A549 (cell line): ENCODE measurements around the gene SLC25A25.

ENCODE experiments used
- CBX2 ChIP-seq: fragments of 200-600 bp; sonication (generic); IDR thresholded peaks from 2 replicates; pipeline ENCODE4 v1.6.1; 2016; ENCODE audit warnings: low read depth, mild to moderate bottlenecking, borderline replicate concordance
- ESRRA ChIP-seq: fragments of 150-350 bp; IDR thresholded peaks from 2 replicates; pipeline ENCODE4 v1.6.1; 2014; ENCODE audit warnings: mild to moderate bottlenecking, low read length, borderline replicate concordance
- FOXS1 ChIP-seq: fragments of 250-450 bp; sonication (Bioruptor Pico); IDR thresholded peaks from 2 replicates; pipeline ENCODE4 v1.5.0; 2020; ENCODE audit warnings: mild to moderate bottlenecking, moderate library complexity
- HOXA7 ChIP-seq: fragments of 250-450 bp; sonication (Bioruptor Pico); IDR thresholded peaks from 2 replicates; pipeline ENCODE4 v1.5.0; 2020; ENCODE audit warnings: mild to moderate bottlenecking, moderate library complexity
- JUN ChIP-seq, 2 experiments: fragments of >200 bp; sonication (Bioruptor Twin); formaldehyde crosslinking; IDR thresholded peaks; 2 replicates in 1 of 2; 3 replicates in 1 of 2; pipeline ENCODE4 v1.6.1; 2016 to 2017
- NFE2L2 ChIP-seq: fragments of 150-350 bp; conservative IDR thresholded peaks from 2 replicates; pipeline ENCODE4 v1.6.1; 2014; ENCODE audit warnings: low read length
- POLR2A ChIP-seq: IDR thresholded peaks from 2 replicates; pipeline ENCODE4 v1.6.1; 2012; ENCODE audit warnings: mild to moderate bottlenecking, low read length
- POLR2AphosphoS2 ChIP-seq: conservative IDR thresholded peaks from 2 replicates; pipeline ENCODE4 v1.6.1; 2012; ENCODE audit warnings: low read length, improper control_type of control experiment, inconsistent platforms
- SMC3 ChIP-seq: fragments of >200 bp; sonication (Bioruptor Twin); formaldehyde crosslinking; IDR thresholded peaks from 3 replicates; pipeline ENCODE4 v1.6.1; 2018; ENCODE audit warnings: inconsistent platforms
- ZFP36 ChIP-seq: fragments of 450-650 bp; IDR thresholded peaks from 2 replicates; pipeline ENCODE4 v1.6.1; 2014; ENCODE audit warnings: borderline replicate concordance; ENCODE audit not compliant: partially characterized antibody
- TF ChIP-seq, protein P1 (sequence below): fragments of >200 bp; sonication (Bioruptor Twin); formaldehyde crosslinking; IDR thresholded peaks from 3 replicates; pipeline ENCODE4 v1.5.1; 2016
- TF ChIP-seq, protein P2 (sequence below): fragments of 450-650 bp; IDR thresholded peaks from 2 replicates; pipeline ENCODE4 v1.6.1; 2014; ENCODE audit warnings: antibody characterized with exemption
- TF ChIP-seq, protein P3 (sequence below): fragments of 150-350 bp; IDR thresholded peaks from 2 replicates; pipeline ENCODE4 v1.6.1; 2014; ENCODE audit warnings: low read depth, mild to moderate bottlenecking, low read length
- TF ChIP-seq, protein P4 (sequence below): IDR thresholded peaks from 2 replicates; pipeline ENCODE4 v1.6.1; 2012

DNA sequence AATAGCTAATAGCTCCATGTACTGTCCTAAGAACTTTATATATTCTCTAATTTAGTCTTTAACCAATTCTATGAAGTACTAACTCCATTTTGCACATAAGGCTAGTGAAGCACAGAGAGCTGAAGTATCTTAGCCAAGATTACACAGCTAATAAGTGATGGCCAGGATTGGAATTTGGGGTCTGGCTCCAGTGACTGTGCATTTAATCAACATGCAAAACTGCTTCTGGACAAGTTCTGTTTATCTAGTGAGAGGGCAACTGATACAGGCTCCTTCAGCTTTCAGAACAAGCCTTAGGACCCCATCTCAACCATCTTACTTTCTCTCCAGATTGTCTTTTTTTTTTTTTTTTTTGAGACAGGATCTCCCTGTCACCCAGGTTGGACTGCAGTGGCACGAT lies 21.3 kb downstream of the SLC25A25 start:
- TF ChIP-seq, protein P1, sequence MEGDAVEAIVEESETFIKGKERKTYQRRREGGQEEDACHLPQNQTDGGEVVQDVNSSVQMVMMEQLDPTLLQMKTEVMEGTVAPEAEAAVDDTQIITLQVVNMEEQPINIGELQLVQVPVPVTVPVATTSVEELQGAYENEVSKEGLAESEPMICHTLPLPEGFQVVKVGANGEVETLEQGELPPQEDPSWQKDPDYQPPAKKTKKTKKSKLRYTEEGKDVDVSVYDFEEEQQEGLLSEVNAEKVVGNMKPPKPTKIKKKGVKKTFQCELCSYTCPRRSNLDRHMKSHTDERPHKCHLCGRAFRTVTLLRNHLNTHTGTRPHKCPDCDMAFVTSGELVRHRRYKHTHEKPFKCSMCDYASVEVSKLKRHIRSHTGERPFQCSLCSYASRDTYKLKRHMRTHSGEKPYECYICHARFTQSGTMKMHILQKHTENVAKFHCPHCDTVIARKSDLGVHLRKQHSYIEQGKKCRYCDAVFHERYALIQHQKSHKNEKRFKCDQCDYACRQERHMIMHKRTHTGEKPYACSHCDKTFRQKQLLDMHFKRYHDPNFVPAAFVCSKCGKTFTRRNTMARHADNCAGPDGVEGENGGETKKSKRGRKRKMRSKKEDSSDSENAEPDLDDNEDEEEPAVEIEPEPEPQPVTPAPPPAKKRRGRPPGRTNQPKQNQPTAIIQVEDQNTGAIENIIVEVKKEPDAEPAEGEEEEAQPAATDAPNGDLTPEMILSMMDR, result no peak
- TF ChIP-seq, protein P2, sequence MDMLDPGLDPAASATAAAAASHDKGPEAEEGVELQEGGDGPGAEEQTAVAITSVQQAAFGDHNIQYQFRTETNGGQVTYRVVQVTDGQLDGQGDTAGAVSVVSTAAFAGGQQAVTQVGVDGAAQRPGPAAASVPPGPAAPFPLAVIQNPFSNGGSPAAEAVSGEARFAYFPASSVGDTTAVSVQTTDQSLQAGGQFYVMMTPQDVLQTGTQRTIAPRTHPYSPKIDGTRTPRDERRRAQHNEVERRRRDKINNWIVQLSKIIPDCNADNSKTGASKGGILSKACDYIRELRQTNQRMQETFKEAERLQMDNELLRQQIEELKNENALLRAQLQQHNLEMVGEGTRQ, result no peak
- TF ChIP-seq NFE2L2, result peak; percentile 34; the same call in 1 of the 2 replicates
- TF ChIP-seq HOXA7 (CRISPR knock-in tag), result no peak
- no peak for TF ChIP-seq JUN (IDR thresholded peaks at IDR 0.05)
- TF ChIP-seq SMC3, result no peak
- TF ChIP-seq, protein P3, sequence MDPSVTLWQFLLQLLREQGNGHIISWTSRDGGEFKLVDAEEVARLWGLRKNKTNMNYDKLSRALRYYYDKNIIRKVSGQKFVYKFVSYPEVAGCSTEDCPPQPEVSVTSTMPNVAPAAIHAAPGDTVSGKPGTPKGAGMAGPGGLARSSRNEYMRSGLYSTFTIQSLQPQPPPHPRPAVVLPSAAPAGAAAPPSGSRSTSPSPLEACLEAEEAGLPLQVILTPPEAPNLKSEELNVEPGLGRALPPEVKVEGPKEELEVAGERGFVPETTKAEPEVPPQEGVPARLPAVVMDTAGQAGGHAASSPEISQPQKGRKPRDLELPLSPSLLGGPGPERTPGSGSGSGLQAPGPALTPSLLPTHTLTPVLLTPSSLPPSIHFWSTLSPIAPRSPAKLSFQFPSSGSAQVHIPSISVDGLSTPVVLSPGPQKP, result no peak
- no peak for TF ChIP-seq ESRRA
- no peak for TF ChIP-seq POLR2A
- TF ChIP-seq, protein P4, sequence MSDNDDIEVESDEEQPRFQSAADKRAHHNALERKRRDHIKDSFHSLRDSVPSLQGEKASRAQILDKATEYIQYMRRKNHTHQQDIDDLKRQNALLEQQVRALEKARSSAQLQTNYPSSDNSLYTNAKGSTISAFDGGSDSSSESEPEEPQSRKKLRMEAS, result no peak
- no peak for TF ChIP-seq POLR2AphosphoS2
- no peak for TF ChIP-seq FOXS1
- no peak for TF ChIP-seq ZFP36
- TF ChIP-seq CBX2, result no peak
